ENCODE measurements around the gene FAIM. TPM values are rescaled to one million over a fixed set of nuclear protein-coding genes. Genes with fewer than 3 reads are reported as not detected.
"Not testable (repeated sequence)": the region's sequence is repeated elsewhere in the genome, so short reads cannot be mapped to it uniquely, and the experiment has no call there.

Gene FAIM
- total and polyA plus RNA-seq, 9 donors, result 7.2 to 27.5 (median 9.8) TPM

DNA sequence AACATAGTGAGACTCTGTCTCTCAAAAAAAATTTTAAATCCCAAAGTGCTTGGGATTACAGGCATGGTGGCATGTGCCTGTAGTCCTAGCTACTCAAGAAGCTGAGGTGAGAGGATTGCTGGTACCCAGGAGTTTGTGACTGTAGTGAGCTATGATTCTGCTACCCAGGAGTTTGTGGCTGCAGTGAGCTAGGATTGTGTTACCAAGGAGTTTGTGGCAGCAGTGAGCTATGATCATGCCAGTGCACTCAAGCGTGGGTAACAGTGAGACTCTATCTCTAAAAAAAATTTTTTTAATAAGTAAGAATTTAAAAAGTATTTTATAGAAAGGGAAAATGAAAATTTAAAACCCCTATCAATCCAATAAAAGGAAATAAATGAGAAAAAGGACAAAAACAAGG, 69.5 kb downstream of the FAIM start:
- intact Hi-C loops (cut with DNase I), result no loop called here
- Histone ChIP-seq H3K36me3 (no peaks in the 10 kb centered on the region), H3K9me3 (peaks cover 0 to 3% of the 10 kb centered on the region in 2 donors), H3K4me3 (no peak overlapping the region), H3K27ac (no peak overlapping the region), H3K27me3 (no peaks in the 10 kb centered on the region), H3K4me1 (ENCODE audit: insufficient read depth) (no peaks in the 10 kb centered on the region)
- no peak for DNase-seq
- TF ChIP-seq, protein P1, sequence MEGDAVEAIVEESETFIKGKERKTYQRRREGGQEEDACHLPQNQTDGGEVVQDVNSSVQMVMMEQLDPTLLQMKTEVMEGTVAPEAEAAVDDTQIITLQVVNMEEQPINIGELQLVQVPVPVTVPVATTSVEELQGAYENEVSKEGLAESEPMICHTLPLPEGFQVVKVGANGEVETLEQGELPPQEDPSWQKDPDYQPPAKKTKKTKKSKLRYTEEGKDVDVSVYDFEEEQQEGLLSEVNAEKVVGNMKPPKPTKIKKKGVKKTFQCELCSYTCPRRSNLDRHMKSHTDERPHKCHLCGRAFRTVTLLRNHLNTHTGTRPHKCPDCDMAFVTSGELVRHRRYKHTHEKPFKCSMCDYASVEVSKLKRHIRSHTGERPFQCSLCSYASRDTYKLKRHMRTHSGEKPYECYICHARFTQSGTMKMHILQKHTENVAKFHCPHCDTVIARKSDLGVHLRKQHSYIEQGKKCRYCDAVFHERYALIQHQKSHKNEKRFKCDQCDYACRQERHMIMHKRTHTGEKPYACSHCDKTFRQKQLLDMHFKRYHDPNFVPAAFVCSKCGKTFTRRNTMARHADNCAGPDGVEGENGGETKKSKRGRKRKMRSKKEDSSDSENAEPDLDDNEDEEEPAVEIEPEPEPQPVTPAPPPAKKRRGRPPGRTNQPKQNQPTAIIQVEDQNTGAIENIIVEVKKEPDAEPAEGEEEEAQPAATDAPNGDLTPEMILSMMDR (IDR thresholded peaks at IDR 0.05), result no peak
- TF ChIP-seq POLR2A (IDR thresholded peaks at IDR 0.05) (no peak), EP300 (IDR thresholded peaks at IDR 0.05) (no peak)
- 92 to 98% (median 98%) methylated on average over 1 of the region's 1 CpG for WGBS, 3 donors

DNA sequence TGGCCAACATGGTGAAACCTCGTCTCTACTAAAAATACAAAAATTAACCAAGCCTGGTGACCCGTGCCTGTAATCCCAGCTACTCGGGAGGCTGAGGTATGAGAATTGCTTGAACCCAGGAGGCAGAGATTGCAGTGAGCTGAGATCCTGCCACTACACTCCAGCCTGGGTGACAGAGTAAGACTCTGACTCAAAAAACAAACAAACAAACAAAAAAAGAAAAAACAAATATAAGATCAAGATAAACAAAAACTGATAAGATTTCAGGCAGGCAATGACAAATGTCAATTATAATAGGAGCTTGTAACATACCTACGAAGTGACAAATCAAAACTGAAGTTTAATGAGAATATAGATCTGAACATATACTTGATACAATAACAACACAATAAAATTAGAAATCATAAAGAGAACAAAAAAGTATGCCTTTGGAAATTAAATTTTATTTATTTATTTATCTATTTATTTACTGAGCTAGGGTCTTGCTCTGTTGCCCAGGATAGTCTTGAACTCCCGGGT, 70.4 kb downstream of the FAIM start:
- no peaks in the 10 kb centered on the region for H3K36me3 ChIP-seq
- no peaks in the 10 kb centered on the region for H3K4me1 ChIP-seq (ENCODE audit: insufficient read depth)
- peaks cover 0 to 3% of the 10 kb centered on the region in 2 donors for H3K9me3 ChIP-seq
- H3K27me3 ChIP-seq, result no peaks in the 10 kb centered on the region
- TF ChIP-seq EP300 (IDR thresholded peaks at IDR 0.05) (no peak), POLR2A (IDR thresholded peaks at IDR 0.05) (no peak)
- TF ChIP-seq, protein P1 (IDR thresholded peaks at IDR 0.05), result no peak
- WGBS, 3 donors, result 89 to 93% (median 90%) methylated on average over 5 of the region's 5 CpGs
- no peak overlapping the region for H3K4me3 ChIP-seq
- no peak for DNase-seq
- intact Hi-C loops (cut with DNase I), result no loop called here
- H3K27ac ChIP-seq, result no peak overlapping the region

DNA sequence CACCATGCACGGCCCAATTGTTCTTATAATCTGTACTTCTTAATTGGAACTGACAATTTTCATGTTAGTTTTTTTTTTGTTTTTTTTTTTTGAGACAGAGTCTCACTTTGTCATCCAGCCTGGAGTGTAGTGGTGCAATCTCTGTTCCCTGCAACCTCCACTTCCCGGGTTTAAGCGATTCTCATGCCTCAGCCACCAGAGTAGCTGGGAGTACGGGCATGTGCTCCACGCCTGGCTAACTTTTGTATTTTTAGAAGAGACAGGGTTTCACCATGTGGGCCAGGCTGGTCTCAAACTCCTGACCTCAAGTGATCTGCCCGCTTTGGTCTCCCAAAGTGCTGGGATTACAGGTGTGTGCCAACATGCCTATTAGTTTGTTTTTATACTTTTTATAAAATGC, 72.4 kb downstream of the FAIM start:
- H3K27me3 ChIP-seq; intact Hi-C loops (cut with DNase I); H3K4me1 ChIP-seq (ENCODE audit: insufficient read depth); H3K9me3 ChIP-seq; DNase-seq; H3K4me3 ChIP-seq; H3K27ac ChIP-seq; H3K36me3 ChIP-seq: not testable (repeated sequence)
- WGBS, 3 donors, result 95 to 98% (median 96%) methylated on average over 6 of the region's 6 CpGs

DNA sequence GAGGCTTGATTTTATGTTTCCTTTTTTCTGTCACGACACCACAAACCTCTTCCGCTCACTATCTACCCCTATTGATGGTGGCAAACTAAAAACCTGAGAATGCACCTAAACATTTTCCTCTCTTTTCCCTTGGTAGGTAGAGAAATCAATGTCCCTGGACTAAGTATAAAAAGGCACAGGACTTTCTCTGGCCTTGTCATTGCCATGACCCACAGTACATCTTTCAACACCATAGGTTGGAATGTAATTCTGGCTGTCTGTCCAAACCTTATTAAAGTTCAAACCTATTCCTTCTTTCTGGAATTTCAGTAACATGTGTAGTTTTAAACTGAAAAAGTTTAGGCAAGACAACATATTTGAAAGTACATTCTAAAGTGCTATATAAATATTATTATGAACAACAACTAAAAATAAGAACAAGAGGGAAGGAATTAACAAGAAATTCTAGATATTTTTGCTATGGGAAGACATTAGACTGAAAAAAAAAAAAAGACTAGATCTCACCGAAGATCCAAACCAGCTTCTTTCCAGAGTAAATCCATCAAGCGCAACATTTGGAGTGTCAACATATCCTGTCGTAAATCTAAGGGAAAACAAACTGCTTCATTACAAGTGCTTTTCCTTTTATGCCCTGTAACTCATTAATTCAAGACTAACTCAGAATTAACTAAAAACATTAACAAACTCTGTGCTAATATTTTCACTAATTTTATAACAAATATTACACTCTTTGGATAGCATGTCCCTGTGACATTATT, 73.1 kb downstream of the FAIM start:
- WGBS, 3 donors, result 76 to 80% (median 78%) methylated on average over 5 of the region's 5 CpGs
- no peak overlapping the region for H3K4me3 ChIP-seq
- no peaks in the 10 kb centered on the region for H3K4me1 ChIP-seq (ENCODE audit: insufficient read depth)
- H3K27me3 ChIP-seq, result no peaks in the 10 kb centered on the region
- DNase-seq, result no peak
- no peaks in the 10 kb centered on the region for H3K36me3 ChIP-seq
- H3K27ac ChIP-seq, result no peak overlapping the region
- intact Hi-C loops (cut with DNase I), result no loop called here
- H3K9me3 ChIP-seq, result no peaks in the 10 kb centered on the region
- TF ChIP-seq, protein P1 (IDR thresholded peaks at IDR 0.05), result no peak

DNA sequence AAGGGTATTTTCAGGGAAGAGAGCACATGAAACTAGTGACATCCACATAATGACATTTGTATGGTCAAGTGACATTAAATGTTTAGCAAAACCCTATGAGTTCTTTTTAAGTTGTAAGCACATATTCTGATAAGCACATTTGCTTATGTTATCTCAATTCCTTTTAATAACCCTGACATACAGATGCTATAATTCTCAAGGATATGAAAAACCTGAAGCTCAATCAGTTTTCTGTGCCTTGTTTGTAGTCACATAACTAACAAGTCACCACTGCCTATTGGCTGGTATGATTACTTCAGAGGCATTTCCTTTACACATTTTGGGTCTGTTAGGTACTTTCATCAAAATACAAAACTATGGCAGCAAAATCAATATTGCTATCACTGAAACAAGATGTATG, 74.1 kb downstream of the FAIM start:
- intact Hi-C loops (cut with DNase I), result no loop called here

More for the DNA sequence above, 74.1 kb downstream of the FAIM start:
- DNase-seq, result no peak
- TF ChIP-seq POLR2A (IDR thresholded peaks at IDR 0.05), result no peak
- TF ChIP-seq, protein P1 (IDR thresholded peaks at IDR 0.05), result no peak
- TF ChIP-seq EP300 (IDR thresholded peaks at IDR 0.05), result no peak
- no peaks in the 10 kb centered on the region for H3K36me3 ChIP-seq
- H3K4me1 ChIP-seq (ENCODE audit: insufficient read depth), result no peaks in the 10 kb centered on the region
- H3K27ac ChIP-seq, result no peak overlapping the region
- no peak overlapping the region for H3K4me3 ChIP-seq
- H3K27me3 ChIP-seq, result no peaks in the 10 kb centered on the region
- no peaks in the 10 kb centered on the region for H3K9me3 ChIP-seq

Data from ovary (tissue), 9 donors.